H9 (cell line): ENCODE data around the gene MKRN1. TPM values are rescaled to one million over a fixed set of nuclear protein-coding genes. Genes with fewer than 3 reads are reported as not detected.

Experiments used
- DNase-seq: peaks from one replicate; pipeline ENCODE4 v3.0.0-alpha.2; 2017
- H2AFZ ChIP-seq: one replicate; pipeline ENCODE4 v1.6.1; 2013; ENCODE audit warnings: mild to moderate bottlenecking, low read length, control low read depth, moderate library complexity
- H2AK5ac ChIP-seq: 2 replicates; pipeline ENCODE4 v1.6.1; 2013; ENCODE audit warnings: low read length, control low read depth, mixed read lengths; ENCODE audit not compliant: insufficient read length
- H2BK120ac ChIP-seq: one replicate; pipeline ENCODE4 v1.6.1; 2013; ENCODE audit warnings: low read depth, mild to moderate bottlenecking, low read length, control low read depth, inconsistent platforms; ENCODE audit not compliant: poor library complexity, severe bottlenecking
- H2BK12ac ChIP-seq: 2 replicates; pipeline ENCODE4 v1.6.1; 2013; ENCODE audit warnings: low read length, control low read depth, mixed read lengths, low read depth; ENCODE audit not compliant: insufficient read length
- H2BK15ac ChIP-seq: 2 replicates; pipeline ENCODE4 v1.6.1; 2013; ENCODE audit warnings: low read depth, low read length, control low read depth
- H2BK20ac ChIP-seq: one replicate; pipeline ENCODE4 v1.6.1; 2013; ENCODE audit warnings: low read depth, mild to moderate bottlenecking, low read length, control low read depth, inconsistent platforms; ENCODE audit not compliant: poor library complexity, severe bottlenecking
- H2BK5ac ChIP-seq: 2 replicates; pipeline ENCODE4 v1.6.1; 2013; ENCODE audit warnings: low read length, control low read depth, mixed read lengths; ENCODE audit not compliant: insufficient read length
- H3K14ac ChIP-seq: 2 replicates; pipeline ENCODE4 v1.6.1; 2013; ENCODE audit warnings: low read length, control low read depth; ENCODE audit not compliant: insufficient read depth
- H3K18ac ChIP-seq: 2 replicates; pipeline ENCODE4 v1.6.1; 2013; ENCODE audit warnings: low read depth, mild to moderate bottlenecking, mixed read lengths, low read length, control low read depth; ENCODE audit not compliant: insufficient read length
- H3K23ac ChIP-seq: 2 replicates; pipeline ENCODE4 v1.6.1; 2013; ENCODE audit warnings: low read length, control low read depth, mixed read lengths, low read depth; ENCODE audit not compliant: insufficient read length
- H3K23me2 ChIP-seq: 2 replicates; pipeline ENCODE4 v1.6.1; 2013; ENCODE audit warnings: low read depth, mild to moderate bottlenecking, mixed read lengths, low read length, control low read depth; ENCODE audit not compliant: insufficient read length, poor library complexity, severe bottlenecking
- H3K27ac ChIP-seq: 2 replicates; pipeline ENCODE4 v1.5.1; 2013; ENCODE audit warnings: low read length, control low read depth, mixed read lengths, low read depth; ENCODE audit not compliant: insufficient read length
- H3K27me3 ChIP-seq: 2 replicates; pipeline ENCODE4 v1.6.1; 2013; ENCODE audit warnings: low read length, control low read depth, inconsistent platforms; ENCODE audit not compliant: insufficient read depth
- H3K4ac ChIP-seq: 2 replicates; pipeline ENCODE4 v1.6.1; 2013; ENCODE audit warnings: low read depth, mild to moderate bottlenecking, control low read depth, inconsistent platforms, low read length, moderate library complexity
- H3K4me1 ChIP-seq: 2 replicates; pipeline ENCODE4 v1.6.1; 2013; ENCODE audit warnings: low read length, control low read depth, inconsistent platforms; ENCODE audit not compliant: insufficient read depth
- H3K4me2 ChIP-seq: 2 replicates; pipeline ENCODE4 v1.6.1; 2013; ENCODE audit warnings: low read length, control low read depth, mixed read lengths; ENCODE audit not compliant: insufficient read length, insufficient read depth
- H3K56ac ChIP-seq: 2 replicates; pipeline ENCODE4 v1.6.1; 2013; ENCODE audit warnings: low read depth, mild to moderate bottlenecking, mixed read lengths, low read length, control low read depth; ENCODE audit not compliant: insufficient read length
- H3K79me1 ChIP-seq: 2 replicates; pipeline ENCODE4 v1.6.1; 2013; ENCODE audit warnings: low read depth, mild to moderate bottlenecking, moderate library complexity, low read length, control low read depth, inconsistent platforms; ENCODE audit not compliant: insufficient read depth, poor library complexity, severe bottlenecking
- H3K79me2 ChIP-seq: 2 replicates; pipeline ENCODE4 v1.6.1; 2013; ENCODE audit warnings: low read length, control low read depth, inconsistent platforms; ENCODE audit not compliant: insufficient read depth
- H3K9ac ChIP-seq: 2 replicates; pipeline ENCODE4 v1.6.1; 2013; ENCODE audit warnings: low read length, control low read depth, mixed read lengths; ENCODE audit not compliant: insufficient read length; ENCODE audit errors: extremely low read depth
- H3K9me3 ChIP-seq: one replicate; pipeline ENCODE4 v1.6.1; 2013; ENCODE audit warnings: low read depth, low read length, inconsistent platforms; ENCODE audit not compliant: control insufficient read depth
- H3T11ph ChIP-seq: one replicate; pipeline ENCODE4 v1.6.1; 2013; ENCODE audit warnings: mild to moderate bottlenecking, low read length, control low read depth, inconsistent platforms
- H4K20me1 ChIP-seq: one replicate; pipeline ENCODE4 v1.6.1; 2013; ENCODE audit not compliant: control insufficient read depth, insufficient read length, insufficient read depth
- H4K5ac ChIP-seq: 2 replicates; pipeline ENCODE4 v1.6.1; 2013; ENCODE audit warnings: low read depth, mild to moderate bottlenecking, mixed read lengths, low read length, control low read depth; ENCODE audit not compliant: insufficient read length
- H4K8ac ChIP-seq: replicated peaks from 2 replicates; pipeline ENCODE4 v1.6.1; 2013; ENCODE audit warnings: low read length, control low read depth, mixed read lengths, low read depth; ENCODE audit not compliant: insufficient read length
- H4K91ac ChIP-seq: 2 replicates; pipeline ENCODE4 v1.6.1; 2013; ENCODE audit warnings: low read depth, mild to moderate bottlenecking, moderate library complexity, mixed read lengths, low read length, control low read depth; ENCODE audit not compliant: insufficient read length
- H3K27ac Mint-ChIP-seq, 3 experiments: 2 replicates in 2 of 3; 3 replicates in 1 of 3; pipeline ENCODE4 v1.8.0; 2020 to 2021; ENCODE audit warnings: mixed read lengths in 3 of 3, mild to moderate bottlenecking in 1 of 3, moderate library complexity in 1 of 3
- H3K27me3 Mint-ChIP-seq: 2 replicates; pipeline ENCODE4 v1.8.0; 2021; ENCODE audit warnings: low read depth, mild to moderate bottlenecking, moderate library complexity, mixed read lengths
- H3K36me3 Mint-ChIP-seq, 3 experiments: 2 replicates in 2 of 3; 3 replicates in 1 of 3; pipeline ENCODE4 v1.8.0; 2020 to 2021; ENCODE audit warnings: low read depth in 3 of 3, mixed read lengths in 3 of 3; ENCODE audit not compliant: insufficient read depth in 1 of 3
- H3K4me1 Mint-ChIP-seq, 2 experiments: 2 replicates each; pipeline ENCODE4 v1.8.0; 2020; ENCODE audit warnings: mixed read lengths in 2 of 2
- H3K4me3 Mint-ChIP-seq, 2 experiments: 2 replicates in 1 of 2; 3 replicates in 1 of 2; pipeline ENCODE4 v1.8.0; 2020 to 2021; ENCODE audit warnings: mild to moderate bottlenecking in 2 of 2, mixed read lengths in 2 of 2, moderate library complexity in 1 of 2
- H3K9me3 Mint-ChIP-seq, 2 experiments: 2 replicates in 1 of 2; 3 replicates in 1 of 2; pipeline ENCODE4 v1.8.0; 2020; ENCODE audit warnings: mild to moderate bottlenecking in 2 of 2, mixed read lengths in 2 of 2, moderate library complexity in 1 of 2
- WGBS: extraction: QIAGEN DNeasy Blood & Tissue Kit; methylation state at CpG from one replicate; pipeline ENCODE4 v1.1.7; 2013; ENCODE audit warnings: missing lambda C conversion rate, low lambda C conversion rate, mixed read lengths; ENCODE audit not compliant: insufficient read length; ENCODE audit errors: extremely low coverage; 5-methylcytosine and 5-hydroxymethylcytosine counted together
- total RNA-seq: library from RNA; stranded (reverse); gene quantifications from 2 replicates; pipeline ENCODE4 v1.2.1, GENCODE V29; 2021
- TF ChIP-seq, protein P1 (sequence below): fragments of 200-600 bp; sonication (generic); conservative IDR thresholded peaks from 3 replicates; pipeline ENCODE4 v1.8.0; 2021; ENCODE audit warnings: antibody characterized with exemption, mild to moderate bottlenecking

The MKRN1 gene
- total RNA-seq, 1 experiment from 2014 or later, result 106 TPM

DNA sequence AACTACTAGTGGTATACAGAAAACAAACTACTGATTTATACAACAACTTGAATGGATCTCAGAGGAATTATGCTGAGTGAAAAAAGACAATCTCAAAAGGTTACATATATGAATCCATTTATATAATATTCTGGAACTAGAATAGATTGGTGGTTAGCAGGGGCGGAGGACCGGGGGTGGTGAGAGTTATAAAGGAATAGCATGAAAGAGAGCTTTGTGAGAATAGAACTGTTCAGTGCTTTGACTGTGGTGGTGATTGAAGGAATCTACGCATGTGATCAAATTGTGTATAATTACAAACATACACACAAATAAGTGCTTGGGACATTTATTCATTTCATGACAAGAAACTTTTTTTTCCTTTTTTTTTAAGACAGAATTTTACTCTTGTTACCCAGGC lies 55.8 kb downstream of the MKRN1 start:
- no peaks in the 10 kb centered on the region for H3K27me3 Mint-ChIP-seq
- no peaks in the 10 kb centered on the region for H3K79me2 ChIP-seq
- no peak overlapping the region for H3K4me3 Mint-ChIP-seq
- no peak overlapping the region for H3K56ac ChIP-seq
- H3K23me2 ChIP-seq, result no peaks in the 10 kb centered on the region
- H3K27ac ChIP-seq, result no peak overlapping the region
- H2AK5ac ChIP-seq, result no peak overlapping the region
- H3K79me1 ChIP-seq, result no peaks in the 10 kb centered on the region
- H4K8ac ChIP-seq, result no peak overlapping the region
- no peak overlapping the region for H3K9ac ChIP-seq
- H4K20me1 ChIP-seq, result peaks cover 3% of the 10 kb centered on the region
- H2BK12ac ChIP-seq, result no peak overlapping the region
- TF ChIP-seq, protein P1, sequence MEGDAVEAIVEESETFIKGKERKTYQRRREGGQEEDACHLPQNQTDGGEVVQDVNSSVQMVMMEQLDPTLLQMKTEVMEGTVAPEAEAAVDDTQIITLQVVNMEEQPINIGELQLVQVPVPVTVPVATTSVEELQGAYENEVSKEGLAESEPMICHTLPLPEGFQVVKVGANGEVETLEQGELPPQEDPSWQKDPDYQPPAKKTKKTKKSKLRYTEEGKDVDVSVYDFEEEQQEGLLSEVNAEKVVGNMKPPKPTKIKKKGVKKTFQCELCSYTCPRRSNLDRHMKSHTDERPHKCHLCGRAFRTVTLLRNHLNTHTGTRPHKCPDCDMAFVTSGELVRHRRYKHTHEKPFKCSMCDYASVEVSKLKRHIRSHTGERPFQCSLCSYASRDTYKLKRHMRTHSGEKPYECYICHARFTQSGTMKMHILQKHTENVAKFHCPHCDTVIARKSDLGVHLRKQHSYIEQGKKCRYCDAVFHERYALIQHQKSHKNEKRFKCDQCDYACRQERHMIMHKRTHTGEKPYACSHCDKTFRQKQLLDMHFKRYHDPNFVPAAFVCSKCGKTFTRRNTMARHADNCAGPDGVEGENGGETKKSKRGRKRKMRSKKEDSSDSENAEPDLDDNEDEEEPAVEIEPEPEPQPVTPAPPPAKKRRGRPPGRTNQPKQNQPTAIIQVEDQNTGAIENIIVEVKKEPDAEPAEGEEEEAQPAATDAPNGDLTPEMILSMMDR, result no peak
- no peaks in the 10 kb centered on the region for H3K9me3 ChIP-seq
- no peaks in the 10 kb centered on the region for H3K9me3 Mint-ChIP-seq
- no CpG with 5 or more reads among the region's 3 CpGs for WGBS
- no peak overlapping the region for H3K27ac Mint-ChIP-seq
- H3K4me1 Mint-ChIP-seq, result no peaks in the 10 kb centered on the region
- no peak overlapping the region for H3K23ac ChIP-seq
- no peaks in the 10 kb centered on the region for H3K4me1 ChIP-seq
- no peak overlapping the region for H3K4ac ChIP-seq
- H4K91ac ChIP-seq, result no peak overlapping the region
- DNase-seq, result no peak
- no peak overlapping the region for H3K14ac ChIP-seq
- H4K5ac ChIP-seq, result no peak overlapping the region
- H2BK5ac ChIP-seq, result no peak overlapping the region
- H2BK20ac ChIP-seq, result no peak overlapping the region
- peaks cover 0 to 12% (median 6%) of the 10 kb centered on the region in 3 experiments; a peak in 3 of 7 replicates for H3K36me3 Mint-ChIP-seq
- H3K4me2 ChIP-seq, result no peak overlapping the region
- H2BK15ac ChIP-seq, result no peak overlapping the region
- no peak overlapping the region for H3T11ph ChIP-seq
- H2BK120ac ChIP-seq, result no peak overlapping the region
- no peak overlapping the region for H2AFZ ChIP-seq
- no peak overlapping the region for H3K18ac ChIP-seq
- no peaks in the 10 kb centered on the region for H3K27me3 ChIP-seq
